ENCODE measurements around the gene FAM193A.
"Not testable (repeated sequence)": the region's sequence is repeated elsewhere in the genome, so short reads cannot be mapped to it uniquely, and the experiment has no call there.

FAM193A gene

DNA sequence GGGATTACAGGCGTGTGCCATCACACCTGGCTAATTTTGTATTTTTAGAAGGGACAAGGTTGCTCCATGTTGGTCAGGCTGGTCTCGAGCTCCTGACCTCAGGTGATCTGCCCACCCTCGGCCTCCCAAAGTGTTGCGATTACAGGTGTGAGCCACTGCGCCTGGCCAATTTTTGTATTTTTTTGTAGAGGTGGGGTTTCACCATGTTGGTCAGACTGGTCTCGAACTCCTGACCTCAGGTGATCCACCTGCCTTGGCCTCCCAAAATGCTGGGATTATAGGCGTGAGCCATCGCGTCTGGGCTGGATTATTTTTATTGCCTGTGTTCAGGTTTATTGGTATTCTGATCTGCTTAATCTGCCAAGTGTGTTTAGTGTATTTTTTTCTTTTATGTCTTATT lies 82.3 kb downstream of the FAM193A start:
- DNase-seq = not testable (repeated sequence)

DNA sequence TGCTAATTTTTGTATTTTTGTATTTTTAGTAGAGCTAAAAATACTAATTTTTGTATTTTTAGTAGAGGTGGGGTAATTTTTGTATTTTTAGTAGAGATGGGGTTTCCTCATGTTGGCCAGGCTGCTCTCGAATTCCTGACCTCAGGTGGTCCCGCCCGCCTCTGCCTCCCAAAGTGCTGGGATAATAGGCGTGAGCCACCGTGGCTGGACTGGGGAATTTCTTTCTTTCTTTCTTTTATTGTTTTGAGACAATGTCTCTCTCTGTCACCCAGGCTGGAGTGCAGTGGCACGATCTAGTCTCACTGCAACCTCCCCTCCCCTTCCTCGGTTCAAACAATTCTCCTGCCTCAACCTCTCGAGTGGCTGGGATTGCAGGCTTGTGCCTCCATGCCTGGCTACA lies 83.0 kb downstream of the FAM193A start:
- DNase-seq = no peak

DNA sequence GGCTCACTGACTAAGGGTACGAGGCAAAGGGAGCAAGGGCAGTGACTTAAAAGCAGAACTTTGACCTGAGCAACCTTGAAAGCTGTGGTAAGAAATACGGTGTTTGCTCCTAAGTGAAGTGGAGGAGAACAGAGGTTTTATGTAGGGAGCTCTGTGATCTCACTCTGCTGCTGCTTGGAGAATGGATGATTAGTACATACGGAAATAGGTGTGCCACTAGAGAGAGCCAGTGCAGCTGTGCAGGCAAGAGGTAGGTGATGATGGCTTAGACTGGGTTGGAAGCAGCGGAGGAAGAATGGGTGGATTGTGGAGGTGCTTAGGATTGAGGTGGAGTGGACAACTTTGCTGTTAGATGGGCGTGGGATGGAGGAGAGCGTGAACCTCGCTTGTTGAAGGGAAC lies 85.0 kb downstream of the FAM193A start:
- no peak for DNase-seq

DNA sequence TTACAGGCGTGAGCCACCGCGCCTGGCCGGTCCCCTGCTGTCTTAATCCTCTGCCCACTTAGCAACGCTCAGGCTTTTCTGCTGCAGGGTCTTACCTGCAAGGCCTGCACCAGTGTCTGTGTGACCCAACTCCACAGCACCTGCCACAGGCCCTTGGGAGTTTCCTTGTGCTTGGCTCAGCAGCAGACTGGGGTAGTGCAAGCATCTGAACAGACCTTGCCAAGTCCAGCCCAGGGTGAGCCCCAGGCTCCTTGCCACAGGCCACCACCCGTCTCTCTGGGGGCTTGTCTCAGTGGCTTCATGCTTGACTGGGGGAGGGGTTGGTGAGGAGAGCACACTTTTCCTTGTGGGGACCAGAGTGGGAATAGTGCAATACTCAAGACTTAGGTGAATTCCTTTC lies 87.0 kb downstream of the FAM193A start:
- DNase-seq = no peak

DNA sequence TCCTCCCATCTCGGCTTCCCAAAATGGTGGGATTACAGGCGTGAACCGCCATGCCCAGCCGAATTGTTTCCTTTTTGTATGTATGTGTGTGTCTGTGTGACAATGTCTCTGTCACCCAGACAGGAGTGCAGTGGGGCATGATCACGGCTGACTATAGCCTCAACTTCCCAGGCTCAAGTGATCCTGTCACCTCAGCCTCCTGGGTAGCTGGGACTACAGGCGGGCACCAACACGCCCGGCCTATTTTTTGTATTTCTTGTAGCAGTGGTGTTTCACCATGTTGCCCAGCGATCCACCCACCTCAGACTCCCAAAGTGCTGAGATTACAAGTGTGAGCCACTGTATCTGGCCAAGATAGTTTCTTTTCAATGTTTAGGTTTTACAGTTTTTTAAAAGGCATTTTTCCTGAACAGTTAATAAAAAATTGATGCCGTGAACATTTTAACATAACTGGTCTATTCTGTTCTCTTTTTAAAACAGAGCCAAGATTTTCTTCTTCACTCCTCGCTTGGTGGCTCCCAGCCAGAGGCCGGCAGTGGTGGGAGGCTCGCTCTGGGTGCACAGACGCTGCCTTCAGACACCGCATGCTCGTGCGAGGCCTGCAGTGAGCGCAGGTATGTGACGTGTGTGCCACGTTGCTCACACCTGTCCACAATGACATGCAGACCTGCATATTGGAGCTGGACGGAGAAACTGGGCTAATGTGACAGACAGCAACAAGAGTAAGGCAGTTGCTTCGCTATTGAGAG lies 88.5 kb downstream of the FAM193A start:
- DNase-seq = no peak

DNA sequence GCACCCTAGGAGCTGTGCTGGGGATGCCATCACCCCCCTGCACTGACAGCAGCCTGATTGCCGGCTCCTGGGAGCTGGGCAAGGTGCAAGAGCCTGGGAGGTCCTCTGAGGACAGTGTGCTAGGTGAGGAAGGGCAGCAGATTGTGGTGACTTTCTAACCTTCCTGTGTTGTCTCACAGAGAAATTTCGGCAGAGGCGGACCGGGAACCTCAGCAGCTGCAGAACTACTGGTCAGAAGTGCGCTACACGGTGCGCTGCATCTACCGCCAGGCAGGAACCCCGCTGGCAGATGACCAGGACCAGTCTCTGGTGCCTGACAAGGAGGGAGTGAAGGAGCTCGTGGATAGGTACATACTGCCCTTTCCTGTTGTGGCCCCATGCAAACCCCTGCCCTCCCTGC lies 89.8 kb downstream of the FAM193A start:
- no peak for DNase-seq

DNA sequence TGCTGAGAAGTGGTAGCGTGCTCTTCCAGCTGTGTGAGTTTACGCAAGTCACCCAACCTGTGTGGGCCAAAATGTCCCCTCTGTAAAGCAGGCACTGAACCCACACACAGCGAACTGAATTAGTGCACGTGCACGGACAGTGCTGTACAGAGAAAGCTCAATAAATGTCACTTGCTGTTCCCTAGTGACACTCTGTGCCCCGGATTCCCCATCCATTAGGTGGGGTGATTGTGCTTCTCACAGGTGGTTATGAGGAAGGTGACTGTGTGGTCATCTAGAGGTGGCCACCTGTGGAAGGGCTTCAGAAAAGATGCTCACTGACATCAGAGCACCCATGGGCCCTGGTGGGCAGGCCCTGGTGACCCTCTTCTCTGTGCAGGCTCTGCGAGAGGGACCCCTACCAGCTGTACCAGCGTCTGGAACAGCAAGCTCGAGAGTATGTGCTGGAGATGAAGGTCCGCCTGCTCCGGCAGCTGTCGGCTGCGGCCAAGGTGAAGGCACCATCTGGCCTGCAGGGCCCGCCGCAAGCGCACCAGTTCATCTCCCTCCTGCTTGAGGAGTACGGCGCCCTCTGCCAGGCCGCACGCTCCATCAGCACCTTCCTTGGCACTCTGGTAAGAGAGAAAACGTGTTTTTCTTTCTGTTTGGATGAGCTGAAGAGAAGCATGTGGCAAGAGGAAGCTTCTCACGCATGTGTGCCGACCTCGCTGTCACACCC lies 94.3 kb downstream of the FAM193A start:
- DNase-seq = no peak

DNA sequence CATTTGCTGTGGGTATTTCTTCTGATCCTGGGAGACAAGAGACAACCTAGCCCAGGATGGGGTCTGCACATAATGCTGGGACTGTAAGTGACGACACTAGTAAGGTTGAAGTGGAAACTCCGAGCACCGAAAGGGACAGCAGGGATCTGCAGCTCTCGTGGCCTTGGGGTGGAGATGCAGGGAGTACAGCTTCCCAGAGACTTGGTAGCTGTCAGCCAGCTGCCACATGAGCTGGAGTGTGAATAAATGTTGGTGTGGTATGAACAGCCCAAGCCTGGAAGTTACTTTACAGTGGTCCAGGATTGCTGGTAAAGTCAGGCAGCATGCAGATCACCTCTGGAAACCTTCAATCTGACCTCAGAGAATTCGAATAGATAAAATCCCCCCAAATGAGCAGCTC lies 97.6 kb downstream of the FAM193A start:
- no peak for DNase-seq

DNA sequence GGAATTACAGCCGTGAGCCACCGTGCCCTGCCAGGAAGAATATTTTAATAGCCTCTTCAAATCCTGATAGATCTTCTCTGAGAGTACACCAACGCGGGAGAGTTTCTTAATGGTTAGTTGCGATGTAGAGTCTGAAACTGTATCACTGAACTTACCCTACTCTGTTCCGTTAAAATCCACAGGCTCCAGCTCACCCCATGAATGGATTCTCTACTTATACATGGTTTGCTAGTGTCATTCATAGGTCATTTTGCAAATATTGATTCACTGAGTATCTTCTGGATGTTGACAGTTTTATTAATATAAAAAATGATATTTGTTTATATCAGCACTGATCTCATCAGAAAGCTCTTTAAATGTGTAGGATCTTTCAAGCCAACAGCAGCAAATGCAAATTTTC lies 99.9 kb downstream of the FAM193A start:
- DNase-seq = no peak

DNA sequence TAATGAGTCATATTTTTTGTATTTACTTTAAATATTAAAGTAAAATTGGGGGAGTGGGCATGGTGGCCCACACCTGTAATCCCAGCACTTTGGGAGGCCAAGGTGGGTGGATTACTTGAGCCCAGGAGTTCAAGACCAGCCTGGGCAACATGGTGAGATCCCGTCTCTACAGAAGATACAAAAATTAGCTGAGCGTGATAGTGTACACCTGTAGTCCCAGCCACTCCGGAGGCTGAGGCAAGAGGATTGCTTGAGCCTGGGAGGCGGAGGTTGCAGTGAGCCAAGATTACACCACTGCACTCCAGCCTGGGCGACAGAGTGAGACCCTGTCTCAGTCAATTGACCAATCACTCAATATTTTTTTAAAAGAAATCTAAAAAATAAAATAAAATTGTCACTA lies 100.5 kb downstream of the FAM193A start:
- not testable (repeated sequence) for DNase-seq

DNA sequence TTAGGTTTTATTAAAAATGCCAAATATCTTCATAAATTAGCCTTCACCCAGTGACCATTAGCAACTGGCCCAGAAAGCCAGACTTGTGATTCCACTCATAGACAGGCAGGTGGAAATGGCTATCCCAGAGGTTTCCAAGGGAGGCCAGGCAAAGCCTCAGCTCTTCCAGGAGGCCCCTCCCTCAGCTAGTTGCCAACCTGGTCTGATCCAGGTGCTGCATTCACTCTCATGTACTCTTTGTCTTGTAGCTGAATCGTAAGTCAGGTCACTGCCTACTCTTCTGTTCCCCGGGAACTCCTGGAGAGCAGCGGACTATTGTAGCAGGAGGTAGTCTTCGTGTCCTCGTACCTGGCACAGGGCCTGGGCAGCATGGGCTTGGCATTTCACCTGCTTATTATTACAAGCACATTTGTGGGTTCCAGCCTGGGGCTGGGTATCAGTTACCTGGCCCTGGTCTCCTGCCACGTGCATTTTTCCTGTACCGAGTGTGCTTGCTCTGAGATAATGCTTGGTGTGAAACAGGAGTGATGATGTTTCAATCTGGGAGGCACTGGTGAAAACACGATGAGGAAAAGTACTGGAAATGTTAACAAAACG lies 101.6 kb downstream of the FAM193A start:
- DNase-seq = no peak

DNA sequence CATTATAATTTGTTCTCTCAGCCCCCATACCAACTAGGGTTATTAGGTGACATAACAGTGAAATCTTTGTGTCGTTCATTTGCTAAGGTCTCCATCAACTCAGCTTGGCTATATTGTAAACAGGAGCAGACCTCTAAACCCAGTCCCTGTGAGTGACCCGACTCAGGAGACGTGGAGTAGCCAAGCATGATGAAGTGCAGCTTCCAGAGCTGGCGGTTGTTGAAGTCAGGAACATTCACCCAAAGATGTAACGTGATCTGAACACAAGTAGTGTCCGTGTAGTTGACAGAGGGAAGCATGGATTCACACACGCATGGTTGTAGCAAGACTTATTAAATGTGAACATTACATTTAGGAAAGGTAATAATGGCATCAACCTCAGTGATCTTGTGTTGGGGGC lies 102.3 kb downstream of the FAM193A start:
- DNase-seq = no peak

DNA sequence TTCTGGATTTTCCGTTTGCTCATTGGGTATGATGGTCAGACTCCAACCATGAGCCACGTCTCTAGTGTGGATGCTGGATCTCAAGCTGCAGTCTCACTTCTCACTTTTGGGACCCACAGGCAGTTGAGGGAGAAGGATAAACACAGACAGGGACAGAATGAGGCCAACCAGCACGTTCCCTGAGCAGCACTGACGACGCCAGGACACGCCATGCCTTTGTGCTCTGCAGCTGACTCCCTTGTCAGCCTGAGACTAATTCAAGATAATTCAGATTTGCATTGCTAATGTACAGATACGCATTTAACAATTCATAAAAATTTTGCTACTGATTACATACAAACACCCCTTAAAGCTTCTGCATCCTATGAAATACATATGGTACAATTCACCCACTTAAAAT lies 106.5 kb downstream of the FAM193A start:
- no peak for DNase-seq

DNA sequence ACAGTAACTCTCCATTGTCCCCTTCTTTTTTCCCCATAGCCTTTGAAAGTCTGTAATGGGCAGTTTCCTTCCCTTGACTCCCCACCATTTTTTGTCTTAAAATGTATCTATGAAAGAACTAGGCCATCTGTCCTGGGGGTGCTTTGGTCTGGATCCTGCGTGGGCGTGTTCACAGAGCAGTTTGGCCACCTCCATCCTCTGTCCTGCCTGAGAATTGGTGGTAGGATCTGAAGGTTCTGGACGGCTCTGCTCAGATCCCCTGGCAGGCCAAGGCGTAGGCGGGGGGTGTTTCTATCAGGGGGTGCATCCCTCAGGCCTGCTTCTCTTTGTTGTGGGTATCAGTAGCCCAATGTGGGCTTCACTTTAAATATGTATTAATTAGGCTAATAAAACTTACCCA lies 107.1 kb downstream of the FAM193A start:
- no peak for DNase-seq

DNA sequence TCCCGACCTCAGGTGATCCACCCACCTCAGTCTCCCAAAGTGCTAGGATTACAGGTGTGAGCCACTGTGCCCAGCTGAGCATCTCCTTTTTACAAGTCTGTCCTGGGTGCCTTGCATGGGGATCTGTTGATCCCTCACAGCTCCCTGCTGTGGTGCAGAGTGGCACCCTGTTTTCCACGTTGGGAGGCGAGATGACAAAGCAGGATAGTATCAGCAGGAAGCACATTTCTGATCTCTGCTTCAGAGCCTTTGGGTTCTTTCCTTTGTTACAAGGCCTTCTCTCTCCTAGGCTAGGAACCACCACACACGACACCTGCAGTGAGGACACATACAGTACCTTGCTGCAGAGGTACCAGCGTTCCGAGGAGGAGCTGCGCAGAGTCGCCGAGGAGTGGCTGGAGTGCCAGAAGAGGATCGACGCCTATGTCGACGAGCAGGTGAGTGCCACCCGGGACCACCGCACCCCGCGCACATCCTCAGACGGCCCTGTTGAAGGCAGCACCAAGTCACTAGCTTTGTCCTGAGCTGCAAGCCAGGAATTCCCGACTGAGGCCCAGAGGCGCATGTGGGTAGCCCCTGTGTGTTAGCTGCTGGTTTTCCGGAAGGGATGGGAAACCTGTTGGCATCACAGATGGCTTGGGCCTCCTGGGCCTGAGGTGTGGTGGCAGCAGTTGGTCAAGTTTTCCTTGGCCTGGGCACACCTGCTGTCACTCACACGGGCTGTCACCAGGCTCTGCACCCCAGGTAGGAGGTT lies 110.1 kb downstream of the FAM193A start:
- no peak for DNase-seq

DNA sequence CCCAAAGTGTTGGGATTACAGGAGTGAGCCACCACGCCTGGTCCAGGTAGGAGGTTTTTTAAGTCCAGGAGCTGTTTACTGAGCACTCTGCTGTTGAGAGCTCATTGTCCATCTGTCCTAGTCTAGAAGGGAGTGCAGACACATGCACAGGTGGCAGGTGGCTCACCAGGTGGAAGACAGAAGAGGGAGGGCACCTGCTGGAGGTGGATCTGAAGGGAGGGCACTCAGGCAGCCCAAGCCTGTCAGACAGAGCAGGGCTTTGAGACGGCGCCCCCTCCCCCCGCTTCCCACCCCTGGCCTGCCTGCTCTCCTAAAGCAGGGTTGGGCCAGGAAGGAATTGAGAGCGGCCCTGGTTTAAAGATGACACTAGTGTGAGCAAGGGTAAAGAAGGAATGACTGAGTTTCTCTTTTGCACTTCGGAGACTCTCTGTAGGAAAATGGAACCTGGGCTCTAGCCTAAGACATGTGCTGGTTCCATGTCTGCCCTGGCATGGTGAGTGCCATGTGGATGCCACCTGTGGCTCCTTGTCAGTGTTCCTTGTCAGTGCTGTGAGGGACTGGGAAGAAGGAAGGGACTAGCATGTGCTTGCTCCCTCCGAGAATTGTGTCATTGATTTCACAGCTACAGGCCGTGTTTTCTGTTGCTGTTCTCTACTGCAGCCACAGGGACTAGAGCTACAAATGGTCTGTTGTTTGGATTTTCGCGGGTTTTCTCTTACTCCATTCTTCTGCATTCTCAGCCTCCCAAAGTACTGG lies 111.1 kb downstream of the FAM193A start:
- DNase-seq = no peak

DNA sequence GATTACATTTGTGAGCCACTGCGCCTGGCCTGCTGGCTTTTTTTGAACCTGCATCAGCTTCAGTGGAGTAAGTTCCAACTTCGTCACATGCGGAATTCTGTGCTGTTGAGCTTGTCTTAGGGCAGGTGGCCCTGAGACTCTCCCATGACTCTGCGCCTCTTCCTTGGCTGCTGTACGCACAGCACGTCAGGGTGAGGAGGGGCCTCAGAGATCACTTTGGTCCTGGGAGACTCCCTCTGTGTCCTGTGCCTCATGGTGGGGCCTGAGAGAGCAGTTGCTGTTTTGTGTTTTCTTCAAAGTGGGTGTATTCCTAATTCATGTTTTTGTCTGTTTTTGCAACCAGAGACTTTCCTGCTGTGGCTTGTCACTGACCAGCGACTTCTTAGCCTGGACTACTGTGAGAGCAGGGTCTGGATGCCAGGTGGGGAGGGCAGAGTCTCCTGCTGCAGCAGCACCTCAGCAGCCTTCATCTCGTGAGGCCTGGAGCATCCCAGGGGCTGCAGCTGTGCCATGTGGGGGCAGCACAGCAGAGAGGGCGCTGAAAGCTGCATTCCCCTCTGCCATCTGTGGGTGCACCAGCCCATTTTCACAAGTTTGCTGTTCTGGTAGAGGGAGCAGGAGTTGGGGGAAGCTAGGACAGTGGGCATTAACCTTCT lies 111.8 kb downstream of the FAM193A start:
- DNase-seq = no peak

DNA sequence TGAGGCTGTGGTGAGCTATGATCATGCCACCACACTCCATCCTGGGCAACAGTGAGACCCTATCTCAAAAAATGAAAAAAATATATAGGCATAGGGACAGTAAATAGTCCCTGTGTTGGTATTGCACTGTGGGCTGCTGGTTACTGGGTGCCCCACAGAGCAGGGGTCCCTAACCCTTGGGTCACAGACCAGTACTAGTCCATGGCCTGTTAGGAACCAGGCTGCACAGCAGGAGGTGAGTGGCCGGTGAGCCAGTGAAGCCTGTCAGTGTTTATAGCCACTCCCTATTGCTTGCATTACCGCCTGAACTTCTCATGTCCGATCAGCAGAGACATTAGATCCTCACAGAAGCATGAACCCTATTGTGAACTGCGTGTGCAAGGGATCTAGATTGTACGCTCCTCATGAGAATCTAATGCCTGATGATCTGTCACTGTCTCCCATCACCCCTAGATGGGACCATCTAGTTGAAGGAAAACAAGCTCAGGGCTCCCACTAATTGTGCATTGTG lies 113.2 kb downstream of the FAM193A start:
- no peak for DNase-seq

DNA sequence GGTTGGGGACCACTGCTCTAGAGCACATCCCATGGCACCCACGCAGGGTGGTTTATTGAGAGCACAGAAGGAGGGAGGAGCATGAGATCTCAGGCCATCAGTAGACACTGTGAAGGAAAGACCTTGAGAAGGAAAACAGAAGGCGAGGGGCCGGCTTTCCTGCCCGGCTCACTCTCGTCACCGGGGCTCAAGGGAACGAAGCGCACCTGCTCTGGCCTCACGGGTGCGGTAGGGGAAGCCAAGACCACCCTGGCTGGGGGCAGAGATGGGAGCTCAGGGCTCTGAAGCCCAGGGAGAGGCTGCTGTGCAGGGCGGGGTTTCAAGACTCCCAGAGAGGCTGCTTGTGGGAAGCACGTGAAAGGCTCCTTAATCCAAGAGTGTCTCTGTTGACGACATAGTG lies 113.8 kb downstream of the FAM193A start:
- DNase-seq = no peak

DNA sequence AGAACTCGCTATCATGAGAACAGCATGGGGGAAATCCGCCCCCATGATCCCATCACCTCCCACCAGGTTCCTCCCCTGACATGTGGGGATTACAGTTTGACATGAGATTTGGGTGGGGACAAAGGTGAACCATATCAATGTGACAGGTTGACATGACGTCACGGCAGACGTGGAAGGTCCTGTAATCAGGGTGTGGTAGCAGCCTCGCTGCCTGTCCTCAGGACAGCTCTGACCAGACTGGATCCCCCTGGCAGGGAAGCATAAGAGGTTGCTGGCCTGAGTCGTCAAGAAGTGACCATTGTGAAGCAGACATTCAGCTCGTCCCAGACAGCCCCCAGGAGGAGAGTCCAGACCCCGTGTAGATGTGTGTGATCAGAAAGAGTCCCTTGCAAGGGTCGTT lies 115.1 kb downstream of the FAM193A start:
- no peak for DNase-seq

DNA sequence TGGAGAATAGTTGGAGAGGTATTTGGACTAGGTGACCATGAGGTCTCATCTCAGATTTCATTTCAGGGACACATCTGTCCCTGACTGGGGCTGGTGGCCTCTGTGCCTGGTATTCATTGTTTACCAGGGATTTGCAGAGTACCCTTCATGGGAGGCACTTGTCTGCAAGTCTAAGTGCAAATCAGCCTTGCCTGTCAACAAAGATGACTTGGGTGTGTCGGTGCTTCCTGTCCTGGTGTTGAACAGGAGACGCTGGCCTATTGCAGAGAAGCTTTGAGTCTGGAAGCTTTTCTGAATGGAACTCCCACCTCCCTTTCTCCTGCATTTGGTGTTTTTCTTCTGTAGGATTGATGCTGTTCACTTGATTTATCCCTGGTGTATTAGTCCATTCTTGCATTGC lies 115.6 kb downstream of the FAM193A start:
- no peak for DNase-seq
